Measurements from ENCODE around the gene SPON2. TPM values are rescaled to one million over a fixed set of nuclear protein-coding genes. Genes with fewer than 3 reads are reported as not detected.

The SPON2 gene
- total RNA-seq, 1 experiment from 2014 or later = 3.1 TPM

- no TSS peak for BruUV-seq (replicated peaks)
- H3K9me3 ChIP-seq = no peaks in the 10 kb centered on the region
- TF ChIP-seq CTCF (IDR thresholded peaks at IDR 0.05; ENCODE audit: insufficient read depth in 1 of 2, low read depth in 1 of 2, low read length in 1 of 2, severe bottlenecking in 1 of 2, unreplicated experiment in 1 of 2) = no peak
- DNase-seq = peak in 1 of 2 experiments; percentile 34
- no peak overlapping the region for H3K27ac Mint-ChIP-seq (ENCODE audit: unreplicated experiment)
- no peak overlapping the region for H3K4me3 Mint-ChIP-seq (ENCODE audit: unreplicated experiment)
- no peak overlapping the region for H3K4me3 ChIP-seq (ENCODE audit: low read depth, low read length)
- H3K27me3 ChIP-seq (replicated peaks; ENCODE audit: control insufficient read depth, insufficient read depth, low read length) = no peaks in the 10 kb centered on the region
- intact Hi-C loops (cut with micrococcal nuclease; ENCODE audit: unreplicated experiment) = no loop called here
- ChIA-PET CTCF (no interaction called here), POLR2A (no interaction called here)
- no peaks in the 10 kb centered on the region for H3K9me3 Mint-ChIP-seq (ENCODE audit: unreplicated experiment)
- H3K36me3 Mint-ChIP-seq (ENCODE audit: insufficient read depth, unreplicated experiment) = peaks cover 51% of the 10 kb centered on the region
- no peaks in the 10 kb centered on the region for H3K4me1 Mint-ChIP-seq (ENCODE audit: low read depth, unreplicated experiment)
- no peaks in the 10 kb centered on the region for H3K4me1 ChIP-seq
- H3K27me3 Mint-ChIP-seq (ENCODE audit: insufficient read depth, unreplicated experiment) = no peaks in the 10 kb centered on the region
- H3K36me3 ChIP-seq (ENCODE audit: control insufficient read depth, insufficient read depth, low read length) = peaks cover 2% of the 10 kb centered on the region; the same call in 1 of the 2 replicates
Measured at GRCh38 chr4:1210241-1210841, 38.0 kb upstream of the SPON2 start.

DNA sequence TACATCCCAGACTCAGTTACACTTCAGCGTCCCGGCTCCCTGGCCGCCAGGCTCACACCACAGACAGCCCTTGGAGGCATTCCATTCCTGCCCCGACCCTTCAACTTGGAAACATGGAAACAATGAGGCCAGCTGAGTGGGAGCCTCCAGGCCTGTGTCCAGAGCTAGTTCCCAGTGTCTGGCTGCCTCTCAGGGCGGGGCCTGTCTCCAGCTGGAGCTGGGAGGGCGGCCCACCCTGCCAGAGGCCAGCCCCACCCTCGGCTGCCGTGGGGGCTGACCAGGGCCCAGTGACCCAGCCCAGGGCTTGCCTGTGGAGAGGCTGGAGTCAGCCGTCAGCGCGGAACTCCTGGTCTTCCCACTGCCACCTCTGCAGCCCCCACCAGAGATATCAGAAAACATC, 37.4 kb upstream of the SPON2 start:
- peak in 1 of 2 experiments; percentile 27 for DNase-seq
- Histone ChIP-seq H3K27me3 (replicated peaks; ENCODE audit: control insufficient read depth, insufficient read depth, low read length) (no peaks in the 10 kb centered on the region), H3K4me3 (ENCODE audit: low read depth, low read length) (no peak overlapping the region), H3K9me3 (no peaks in the 10 kb centered on the region), H3K36me3 (ENCODE audit: control insufficient read depth, insufficient read depth, low read length) (peaks cover 2% of the 10 kb centered on the region; the same call in 1 of the 2 replicates), H3K4me1 (no peaks in the 10 kb centered on the region)
- TF ChIP-seq CTCF (IDR thresholded peaks at IDR 0.05; ENCODE audit: insufficient read depth in 1 of 2, low read depth in 1 of 2, low read length in 1 of 2, severe bottlenecking in 1 of 2, unreplicated experiment in 1 of 2) = no peak
- POLR2A ChIA-PET = no interaction called here
- Mint-ChIP-seq H3K27ac (ENCODE audit: unreplicated experiment) (no peak overlapping the region), H3K4me1 (ENCODE audit: low read depth, unreplicated experiment) (no peaks in the 10 kb centered on the region), H3K36me3 (ENCODE audit: insufficient read depth, unreplicated experiment) (peaks cover 46% of the 10 kb centered on the region), H3K4me3 (ENCODE audit: unreplicated experiment) (no peak overlapping the region), H3K9me3 (ENCODE audit: unreplicated experiment) (no peaks in the 10 kb centered on the region), H3K27me3 (ENCODE audit: insufficient read depth, unreplicated experiment) (no peaks in the 10 kb centered on the region)
- BruUV-seq (replicated peaks) = no TSS peak
- CTCF ChIA-PET = no interaction called here
- intact Hi-C loops (cut with micrococcal nuclease; ENCODE audit: unreplicated experiment) = loop anchor here (5.0 kb wide), 1 partner anchor 43 kb away; no protein-coding TSS in a partner anchor

GRCh38 chr4:1208970-1209704, 36.8 kb upstream of the SPON2 start:
- ChIA-PET POLR2A (no interaction called here), CTCF (no interaction called here)
- no peak for TF ChIP-seq CTCF (IDR thresholded peaks at IDR 0.05; ENCODE audit: insufficient read depth in 1 of 2, low read depth in 1 of 2, low read length in 1 of 2, severe bottlenecking in 1 of 2, unreplicated experiment in 1 of 2)
- Mint-ChIP-seq H3K27ac (ENCODE audit: unreplicated experiment) (peak overlapping the region; percentile 42), H3K4me3 (ENCODE audit: unreplicated experiment) (no peak overlapping the region), H3K36me3 (ENCODE audit: insufficient read depth, unreplicated experiment) (peaks cover 45% of the 10 kb centered on the region), H3K4me1 (ENCODE audit: low read depth, unreplicated experiment) (no peaks in the 10 kb centered on the region), H3K9me3 (ENCODE audit: unreplicated experiment) (no peaks in the 10 kb centered on the region), H3K27me3 (ENCODE audit: insufficient read depth, unreplicated experiment) (no peaks in the 10 kb centered on the region)
- Histone ChIP-seq H3K36me3 (ENCODE audit: control insufficient read depth, insufficient read depth, low read length) (peaks cover 2% of the 10 kb centered on the region; the same call in 1 of the 2 replicates), H3K9me3 (no peaks in the 10 kb centered on the region), H3K4me1 (no peaks in the 10 kb centered on the region), H3K27me3 (replicated peaks; ENCODE audit: control insufficient read depth, insufficient read depth, low read length) (no peaks in the 10 kb centered on the region), H3K4me3 (ENCODE audit: low read depth, low read length) (no peak overlapping the region)
- peak in 1 of 2 experiments; percentile 23 for DNase-seq
- intact Hi-C loops (cut with micrococcal nuclease; ENCODE audit: unreplicated experiment) = loop anchor here (5.0 kb wide), 1 partner anchor 42 kb away; no protein-coding TSS in a partner anchor
- no TSS peak for BruUV-seq (replicated peaks)
